LNCaP clone FGC (cell line): ENCODE data around the gene OR8D1.

ENCODE experiments used
- DNase-seq: peaks from one replicate; pipeline ENCODE4 v3.0.0-alpha.2; 2011; ENCODE audit warnings: low read depth
- H3K4me3 ChIP-seq: 2 replicates; pipeline ENCODE4 v1.5.1; 2011; ENCODE audit warnings: mild to moderate bottlenecking, low read depth, low read length, control low read depth
- TF ChIP-seq, protein P1 (sequence below): IDR thresholded peaks from 2 replicates; pipeline ENCODE4 v1.5.1; 2012; ENCODE audit warnings: mild to moderate bottlenecking; ENCODE audit not compliant: control insufficient read depth, insufficient read depth; ENCODE audit errors: extremely low read depth

Gene OR8D1

DNA sequence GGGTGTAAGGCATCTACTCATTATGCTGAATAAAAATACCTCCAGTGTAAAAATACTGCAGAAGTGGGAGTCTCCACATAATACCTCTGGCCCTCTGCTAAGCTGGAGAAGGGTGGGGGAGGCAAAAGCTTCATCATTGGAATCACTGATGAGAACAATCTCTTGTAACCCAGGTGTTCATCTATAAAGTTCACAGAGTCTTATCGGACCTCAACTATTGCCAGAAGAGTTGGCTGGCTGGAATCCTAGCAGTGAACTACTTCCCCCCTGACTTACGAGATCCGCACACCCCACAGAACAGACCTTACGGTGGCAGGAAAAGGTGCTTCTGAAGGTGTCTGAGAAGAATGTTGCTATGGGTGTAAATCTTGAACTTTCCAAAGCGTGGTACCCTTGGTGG, 2.5 kb downstream of the OR8D1 start:
- DNase-seq, result no peak
- TF ChIP-seq, protein P1, sequence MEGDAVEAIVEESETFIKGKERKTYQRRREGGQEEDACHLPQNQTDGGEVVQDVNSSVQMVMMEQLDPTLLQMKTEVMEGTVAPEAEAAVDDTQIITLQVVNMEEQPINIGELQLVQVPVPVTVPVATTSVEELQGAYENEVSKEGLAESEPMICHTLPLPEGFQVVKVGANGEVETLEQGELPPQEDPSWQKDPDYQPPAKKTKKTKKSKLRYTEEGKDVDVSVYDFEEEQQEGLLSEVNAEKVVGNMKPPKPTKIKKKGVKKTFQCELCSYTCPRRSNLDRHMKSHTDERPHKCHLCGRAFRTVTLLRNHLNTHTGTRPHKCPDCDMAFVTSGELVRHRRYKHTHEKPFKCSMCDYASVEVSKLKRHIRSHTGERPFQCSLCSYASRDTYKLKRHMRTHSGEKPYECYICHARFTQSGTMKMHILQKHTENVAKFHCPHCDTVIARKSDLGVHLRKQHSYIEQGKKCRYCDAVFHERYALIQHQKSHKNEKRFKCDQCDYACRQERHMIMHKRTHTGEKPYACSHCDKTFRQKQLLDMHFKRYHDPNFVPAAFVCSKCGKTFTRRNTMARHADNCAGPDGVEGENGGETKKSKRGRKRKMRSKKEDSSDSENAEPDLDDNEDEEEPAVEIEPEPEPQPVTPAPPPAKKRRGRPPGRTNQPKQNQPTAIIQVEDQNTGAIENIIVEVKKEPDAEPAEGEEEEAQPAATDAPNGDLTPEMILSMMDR, result no peak
- no peak overlapping the region for H3K4me3 ChIP-seq

DNA sequence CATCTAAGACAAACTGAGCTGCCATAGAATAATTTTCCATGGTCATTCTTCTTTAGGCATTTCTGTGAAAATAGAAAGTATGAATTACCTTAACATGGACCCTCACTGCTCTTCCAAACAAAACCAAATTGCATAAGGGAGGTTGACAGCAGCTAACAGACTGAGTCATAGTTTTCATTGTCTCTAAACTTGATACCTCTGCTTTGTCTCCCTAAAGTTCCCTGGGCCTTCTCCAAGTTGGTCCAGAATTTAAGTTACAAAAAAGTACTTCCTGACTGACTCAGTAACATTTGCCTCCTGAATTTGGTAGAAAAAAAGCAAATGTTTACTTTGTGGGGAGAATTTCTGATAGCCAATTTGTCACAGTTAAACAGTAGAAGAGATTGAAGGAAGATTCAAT, 3.0 kb downstream of the OR8D1 start:
- no peak for DNase-seq
- H3K4me3 ChIP-seq, result no peak overlapping the region
- TF ChIP-seq, protein P1, result no peak

DNA sequence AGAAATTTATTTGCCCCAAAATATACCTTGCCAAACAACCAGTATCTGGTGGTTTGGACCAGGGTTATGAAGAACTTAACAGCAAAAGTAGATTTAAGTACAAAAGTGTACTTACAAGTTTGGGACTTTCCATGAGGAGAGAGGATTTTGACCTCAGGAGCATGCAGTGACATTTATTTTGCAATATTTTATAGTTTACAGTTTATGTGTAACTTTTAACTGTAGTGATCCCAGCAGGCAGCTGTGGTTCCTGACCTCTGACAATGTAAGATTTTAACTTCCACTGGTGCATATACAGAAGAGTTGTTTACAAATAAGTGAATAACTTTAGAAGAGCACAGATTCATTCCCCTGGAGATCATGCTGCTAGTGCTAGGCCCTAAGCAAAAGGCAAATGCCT, 6.7 kb downstream of the OR8D1 start:
- DNase-seq, result no peak
- TF ChIP-seq, protein P1, result no peak
- no peak overlapping the region for H3K4me3 ChIP-seq

DNA sequence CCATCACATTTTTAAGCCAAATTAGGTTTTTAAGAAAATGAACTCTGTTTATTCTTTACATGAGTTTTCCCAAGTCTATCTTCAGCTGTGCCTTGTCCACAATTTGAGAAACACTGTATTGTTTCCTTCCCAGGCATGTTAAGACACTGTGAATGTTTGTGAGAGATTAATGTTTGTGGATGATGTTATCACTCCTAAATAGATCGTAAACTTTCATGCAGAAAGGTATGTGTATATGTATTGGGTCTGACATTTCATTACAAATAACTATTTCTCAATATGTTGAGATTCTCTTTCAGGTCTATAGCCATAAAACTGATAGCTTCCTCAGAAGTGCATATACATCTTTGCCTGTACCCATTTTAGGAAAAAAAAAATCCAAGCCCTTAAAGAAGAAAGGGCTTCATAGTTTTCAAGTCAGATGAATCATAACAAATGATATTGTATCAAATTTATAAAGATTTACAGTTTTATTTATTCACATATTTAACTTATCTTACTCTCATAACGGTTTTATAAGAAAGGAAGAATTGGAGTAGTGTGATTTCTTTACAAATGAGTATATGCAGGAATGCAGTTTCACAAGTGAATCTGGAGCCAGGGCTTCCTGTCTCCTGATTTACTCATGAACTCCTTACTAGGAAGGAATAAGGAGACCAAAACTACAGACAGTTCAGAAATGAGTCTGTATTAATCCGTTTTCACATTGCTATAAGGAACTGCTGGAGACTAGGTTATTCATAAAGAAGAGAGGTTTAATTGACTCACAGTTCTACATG, 11.2 kb downstream of the OR8D1 start:
- DNase-seq, result peak; percentile 51
- TF ChIP-seq, protein P1, result no peak

DNA sequence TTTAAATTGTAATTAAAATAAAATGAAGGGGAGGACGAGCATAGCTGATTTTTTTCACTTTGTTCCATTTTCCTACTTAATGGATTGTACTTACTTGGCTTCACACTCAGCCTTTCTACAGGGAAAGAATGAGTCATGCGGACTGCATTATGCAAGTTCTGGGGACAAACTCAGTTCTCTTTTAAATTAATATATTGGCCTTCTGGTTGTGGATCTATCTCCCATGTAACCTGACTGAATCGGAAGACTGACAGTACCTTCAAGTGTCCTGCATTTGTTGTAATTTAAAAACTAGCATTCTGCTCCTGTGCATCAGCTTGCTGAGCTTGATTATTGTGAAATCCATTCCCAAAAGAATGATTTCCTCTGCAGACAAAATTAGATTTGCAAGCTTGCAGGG, 12.2 kb downstream of the OR8D1 start:
- no peak overlapping the region for H3K4me3 ChIP-seq
- TF ChIP-seq, protein P1, result no peak
- no peak for DNase-seq

More for the DNA sequence above, 11.2 kb downstream of the OR8D1 start:
- H3K4me3 ChIP-seq, result no peak overlapping the region

DNA sequence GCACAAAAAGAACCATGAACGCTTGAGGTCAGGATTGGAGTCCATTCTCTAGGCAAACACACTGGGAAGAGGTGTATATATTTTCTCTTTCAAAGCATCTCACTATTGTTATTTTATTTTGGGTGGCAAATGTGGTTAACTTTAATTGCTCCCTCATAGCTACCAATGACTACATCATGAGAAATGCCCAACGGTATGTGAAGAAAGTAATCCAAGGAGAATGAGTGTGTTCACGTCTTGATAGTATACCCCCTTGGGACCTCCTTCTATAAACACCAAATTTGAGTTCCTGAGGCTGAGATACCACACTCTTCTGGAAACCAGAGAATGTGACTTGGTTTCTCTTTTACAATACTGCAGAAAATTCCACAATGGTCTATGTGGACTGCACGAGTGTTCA, 15.8 kb downstream of the OR8D1 start:
- H3K4me3 ChIP-seq, result no peak overlapping the region
- TF ChIP-seq, protein P1, result no peak
- no peak for DNase-seq

DNA sequence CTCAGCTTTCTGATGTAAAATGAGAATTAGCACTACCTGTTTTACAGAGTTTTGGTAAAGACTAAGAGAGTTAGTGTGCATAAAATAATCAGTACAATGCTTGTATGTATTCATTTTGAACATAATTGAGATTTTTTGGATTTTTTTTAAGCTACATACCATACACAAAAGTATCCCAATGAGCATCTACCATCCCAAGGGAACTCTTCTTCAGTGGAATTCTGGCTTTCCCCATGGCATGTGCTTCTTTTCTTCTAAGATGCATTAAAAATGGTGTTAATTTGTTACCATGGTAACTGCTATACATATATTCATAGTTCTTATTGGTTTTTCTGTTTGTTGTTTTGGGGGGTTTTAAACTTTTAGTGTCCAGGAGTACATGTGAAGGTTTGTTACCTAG, 17.7 kb downstream of the OR8D1 start:
- TF ChIP-seq, protein P1, result no peak
- H3K4me3 ChIP-seq, result no peak overlapping the region

More for the DNA sequence above, 17.7 kb downstream of the OR8D1 start:
- DNase-seq, result no peak
